Esophagus muscularis mucosa (tissue), 4 donors: Measurements from ENCODE around the gene BRD3OS. TPM values are rescaled to one million over a fixed set of nuclear protein-coding genes. Genes with fewer than 3 reads are reported as not detected.

Source experiments
- DNase-seq: peaks from one replicate; pipeline ENCODE4 v3.0.0-alpha.2; 2017; ENCODE audit errors: extremely low spot score
- H3K27ac ChIP-seq, 4 donors: fragments of 200-600 bp; sonication (generic); replicated peaks in 1 of 4; 1 replicate in 3 of 4; 2 replicates in 1 of 4; pipeline ENCODE4 v1.5.1; 2016 to 2019; ENCODE audit warnings: mild to moderate bottlenecking in 1 of 4
- H3K27me3 ChIP-seq, 4 donors: fragments of 200-600 bp; sonication (generic); one replicate each; pipeline versions ENCODE4 v1.5.1 to v1.6.0; 2016 to 2019
- H3K36me3 ChIP-seq, 4 donors: fragments of 200-600 bp; sonication (generic); one replicate each; pipeline ENCODE4 v1.5.1; 2016 to 2019
- H3K4me1 ChIP-seq, 4 donors: fragments of 200-600 bp; sonication (generic); one replicate each; pipeline ENCODE4 v1.5.1; 2016 to 2019
- H3K4me3 ChIP-seq, 4 donors: fragments of 200-600 bp; sonication (generic); 1 replicate in 2 of 4; 2 replicates in 2 of 4; pipeline ENCODE4 v1.5.1; 2016 to 2019; ENCODE audit warnings: mild to moderate bottlenecking in 4 of 4, moderate library complexity in 1 of 4
- H3K9me3 ChIP-seq, 4 donors: fragments of 200-600 bp; sonication (generic); 1 replicate in 3 of 4; 2 replicates in 1 of 4; pipeline ENCODE4 v1.5.1; 2016 to 2019
- EP300 ChIP-seq: sonication (generic); formaldehyde crosslinking; IDR thresholded peaks from one replicate; pipeline ENCODE4 v1.6.1; 2017; ENCODE audit warnings: antibody characterized with exemption
- POLR2A ChIP-seq: fragments of 450-650 bp; IDR thresholded peaks from one replicate; pipeline ENCODE4 v1.6.1; 2017; ENCODE audit warnings: antibody characterized with exemption, moderate library complexity, mild to moderate bottlenecking, low read depth
- POLR2AphosphoS5 ChIP-seq, 2 donors: sonication (generic); formaldehyde crosslinking; IDR thresholded peaks; one replicate each; pipeline ENCODE4 v1.6.1; 2017; ENCODE audit warnings: antibody characterized with exemption in 2 of 2
- WGBS: methylation state at CpG from one replicate; pipeline ENCODE4 v1.1.5; 2018; 5-methylcytosine and 5-hydroxymethylcytosine counted together
- intact Hi-C: fragments of 100-400 bp; cut with DNase I; formaldehyde crosslinking; loops from one replicate; pipeline ENCODE4 v1.15.1; 2023
- total RNA-seq, 4 donors: library from RNA; depleted of rRNA; stranded (reverse); fragments of >200 nt; gene quantifications; one replicate each; pipeline versions ENCODE4 v1.1.0 to v1.2.1, GENCODE V29; 2016
- TF ChIP-seq, protein P1 (sequence below), 3 experiments: fragments of 200-600 bp in 2 of 3; fragments of 450-650 bp in 1 of 3; sonication (generic) in 2 of 3; IDR thresholded peaks; one replicate each; pipeline ENCODE4 v1.5.1; 2017 to 2019; ENCODE audit warnings: antibody characterized with exemption in 3 of 3, mild to moderate bottlenecking in 2 of 3, moderate library complexity in 1 of 3

Gene BRD3OS
- total RNA-seq, 4 donors from 2014 or later = 13.4 to 33.4 (median 21.7) TPM

DNA sequence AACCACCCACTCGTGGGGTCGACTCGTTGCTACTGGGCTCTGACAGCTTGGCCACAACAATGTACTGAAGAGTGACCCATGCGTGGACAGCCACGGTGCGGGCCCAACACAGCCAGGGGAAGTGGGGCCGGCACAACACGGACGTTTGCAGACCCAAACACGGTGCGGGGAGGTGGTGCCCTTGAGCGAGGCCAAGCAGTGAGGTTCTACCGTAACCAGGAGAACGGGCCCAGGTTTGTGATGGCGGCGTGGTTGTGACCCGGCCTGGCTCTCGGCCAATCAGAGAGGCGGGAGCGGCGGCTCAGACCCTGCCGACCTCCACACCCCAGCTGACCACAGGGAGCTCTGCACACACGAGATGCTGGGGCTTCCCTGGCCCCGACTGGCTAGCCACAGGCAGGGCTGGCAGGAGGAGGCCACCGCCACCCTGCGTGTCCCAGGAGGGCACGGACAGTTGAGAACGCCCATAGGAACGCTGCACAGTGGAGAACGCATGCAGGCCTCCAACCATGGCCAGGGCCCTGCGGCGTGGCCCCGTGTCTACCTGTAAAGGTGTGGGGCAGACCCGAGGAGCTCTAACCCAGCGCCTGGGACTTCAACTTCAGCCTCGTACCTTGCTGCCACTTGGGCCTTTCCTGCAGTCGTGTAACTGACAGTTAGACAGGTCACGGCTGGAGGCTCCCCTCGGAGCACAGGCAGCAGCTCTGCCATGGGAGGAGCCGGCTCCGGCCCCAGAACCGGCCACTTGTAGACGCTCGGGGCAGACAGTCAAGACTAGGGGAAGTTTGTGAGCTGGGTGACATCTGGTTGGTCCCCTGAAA lies 28.9 kb downstream of the BRD3OS start:
- Histone ChIP-seq H3K9me3 (no peaks in the 10 kb centered on the region), H3K4me3 (no peak overlapping the region), H3K4me1 (peaks cover 40 to 57% (median 53%) of the 10 kb centered on the region in 4 donors), H3K27ac (no peak overlapping the region), H3K36me3 (peaks cover 34 to 50% (median 42%) of the 10 kb centered on the region in 4 donors), H3K27me3 (no peaks in the 10 kb centered on the region)
- 88% methylated on average over 15 of the region's 44 CpGs for WGBS
- no peak for DNase-seq
- intact Hi-C loops = no loop called here
- TF ChIP-seq EP300 = no peak
- TF ChIP-seq POLR2AphosphoS5 (IDR thresholded peaks at IDR 0.05) = no peak

DNA sequence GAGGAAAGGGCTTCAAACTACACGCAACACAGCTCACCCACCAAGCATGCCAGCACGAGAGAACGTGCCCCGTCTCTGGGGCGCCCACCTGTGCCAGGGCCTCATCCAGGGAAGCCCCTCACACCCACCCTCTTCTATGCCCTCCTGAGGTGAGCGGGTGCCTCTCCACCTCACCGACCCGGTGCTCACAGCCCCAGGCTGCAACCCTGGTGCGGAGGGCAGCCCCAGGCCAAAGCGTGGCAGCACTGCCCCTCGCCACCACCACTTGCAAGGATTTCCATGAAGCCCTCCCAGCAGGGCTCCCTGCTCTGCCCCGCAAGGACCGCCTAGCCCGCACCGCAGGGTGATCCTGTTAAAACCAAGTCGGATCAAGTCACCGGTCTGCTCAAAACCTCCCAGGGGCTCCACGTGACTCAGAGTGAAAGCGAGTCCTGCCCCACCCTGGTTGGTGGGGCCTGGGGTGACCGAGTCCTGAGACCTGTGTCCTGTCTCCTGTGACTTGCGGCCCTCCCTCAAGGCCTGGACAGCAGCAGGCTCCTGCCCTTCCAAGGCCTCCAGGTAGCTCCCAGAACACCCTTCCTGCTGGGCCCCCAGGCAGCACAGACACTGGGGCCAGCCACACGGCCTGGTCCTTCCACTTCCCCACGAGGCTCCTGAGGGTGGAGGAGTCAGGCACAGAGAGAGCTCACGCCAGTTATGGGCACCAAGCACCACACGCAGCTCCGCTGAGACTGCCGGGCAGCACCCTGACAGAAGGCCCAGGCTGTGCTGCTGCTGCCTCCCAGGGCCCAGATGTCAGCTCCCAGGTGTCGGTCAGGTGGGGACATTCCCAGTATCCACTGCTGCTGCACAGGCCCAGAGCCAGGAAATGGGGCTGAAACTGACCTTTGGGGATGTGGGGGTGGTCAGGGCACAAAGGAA lies 29.9 kb downstream of the BRD3OS start:
- Histone ChIP-seq H3K36me3 (peaks cover 27 to 40% (median 32%) of the 10 kb centered on the region in 4 donors), H3K9me3 (no peaks in the 10 kb centered on the region), H3K4me3 (peak overlapping the region in 3 of 4 donors; percentile 13 to 24 (median 15)), H3K27me3 (no peaks in the 10 kb centered on the region), H3K4me1 (peaks cover 42 to 67% (median 63%) of the 10 kb centered on the region in 4 donors), H3K27ac (peak overlapping the region in 3 of 4 donors; percentile 55 to 68 (median 60))
- TF ChIP-seq POLR2AphosphoS5 (IDR thresholded peaks at IDR 0.05) (no peak), POLR2A (no peak), EP300 (no peak)
- TF ChIP-seq, protein P1, sequence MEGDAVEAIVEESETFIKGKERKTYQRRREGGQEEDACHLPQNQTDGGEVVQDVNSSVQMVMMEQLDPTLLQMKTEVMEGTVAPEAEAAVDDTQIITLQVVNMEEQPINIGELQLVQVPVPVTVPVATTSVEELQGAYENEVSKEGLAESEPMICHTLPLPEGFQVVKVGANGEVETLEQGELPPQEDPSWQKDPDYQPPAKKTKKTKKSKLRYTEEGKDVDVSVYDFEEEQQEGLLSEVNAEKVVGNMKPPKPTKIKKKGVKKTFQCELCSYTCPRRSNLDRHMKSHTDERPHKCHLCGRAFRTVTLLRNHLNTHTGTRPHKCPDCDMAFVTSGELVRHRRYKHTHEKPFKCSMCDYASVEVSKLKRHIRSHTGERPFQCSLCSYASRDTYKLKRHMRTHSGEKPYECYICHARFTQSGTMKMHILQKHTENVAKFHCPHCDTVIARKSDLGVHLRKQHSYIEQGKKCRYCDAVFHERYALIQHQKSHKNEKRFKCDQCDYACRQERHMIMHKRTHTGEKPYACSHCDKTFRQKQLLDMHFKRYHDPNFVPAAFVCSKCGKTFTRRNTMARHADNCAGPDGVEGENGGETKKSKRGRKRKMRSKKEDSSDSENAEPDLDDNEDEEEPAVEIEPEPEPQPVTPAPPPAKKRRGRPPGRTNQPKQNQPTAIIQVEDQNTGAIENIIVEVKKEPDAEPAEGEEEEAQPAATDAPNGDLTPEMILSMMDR (IDR thresholded peaks at IDR 0.05) = no peak
- intact Hi-C loops = no loop called here
- WGBS = 75% methylated on average over 21 of the region's 28 CpGs
- DNase-seq = no peak

DNA sequence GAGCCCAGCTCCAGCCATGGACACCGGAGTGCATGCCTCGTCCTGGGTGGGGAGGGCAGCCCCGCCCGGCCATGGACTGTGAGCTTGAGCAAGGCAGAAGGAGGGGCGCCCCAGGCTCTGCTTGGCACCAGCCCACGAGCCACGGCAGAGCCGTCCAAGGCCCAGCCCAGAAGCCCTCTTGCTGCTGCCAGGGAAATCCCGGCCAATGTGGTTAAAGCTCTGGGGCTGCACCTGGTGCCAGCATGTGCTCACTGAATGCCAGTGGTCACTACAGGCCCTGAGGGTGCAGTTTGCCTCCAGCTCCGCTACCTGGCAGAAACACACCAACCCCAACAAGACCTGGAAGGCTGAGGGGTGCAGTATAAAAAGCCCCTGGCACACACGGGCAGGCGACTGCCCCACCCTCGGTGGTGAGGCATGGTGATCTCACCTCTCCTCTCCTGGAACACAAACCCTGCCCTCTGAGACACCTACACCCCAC lies 30.7 kb downstream of the BRD3OS start:
- Histone ChIP-seq H3K36me3 (peaks cover 19 to 31% (median 24%) of the 10 kb centered on the region in 4 donors), H3K27ac (peak overlapping the region; percentile 36 to 68 (median 58)), H3K4me1 (peaks cover 44 to 76% (median 71%) of the 10 kb centered on the region in 4 donors), H3K9me3 (no peaks in the 10 kb centered on the region), H3K27me3 (no peaks in the 10 kb centered on the region), H3K4me3 (peak overlapping the region in 3 of 4 donors; percentile 13 to 24 (median 15))
- intact Hi-C loops = no loop called here
- TF ChIP-seq POLR2A (no peak), POLR2AphosphoS5 (IDR thresholded peaks at IDR 0.05) (peak; percentile 53 to 59)
- TF ChIP-seq, protein P1 (IDR thresholded peaks at IDR 0.05) = no peak
- no peak for DNase-seq
- WGBS = 28% methylated on average over 8 of the region's 13 CpGs

DNA sequence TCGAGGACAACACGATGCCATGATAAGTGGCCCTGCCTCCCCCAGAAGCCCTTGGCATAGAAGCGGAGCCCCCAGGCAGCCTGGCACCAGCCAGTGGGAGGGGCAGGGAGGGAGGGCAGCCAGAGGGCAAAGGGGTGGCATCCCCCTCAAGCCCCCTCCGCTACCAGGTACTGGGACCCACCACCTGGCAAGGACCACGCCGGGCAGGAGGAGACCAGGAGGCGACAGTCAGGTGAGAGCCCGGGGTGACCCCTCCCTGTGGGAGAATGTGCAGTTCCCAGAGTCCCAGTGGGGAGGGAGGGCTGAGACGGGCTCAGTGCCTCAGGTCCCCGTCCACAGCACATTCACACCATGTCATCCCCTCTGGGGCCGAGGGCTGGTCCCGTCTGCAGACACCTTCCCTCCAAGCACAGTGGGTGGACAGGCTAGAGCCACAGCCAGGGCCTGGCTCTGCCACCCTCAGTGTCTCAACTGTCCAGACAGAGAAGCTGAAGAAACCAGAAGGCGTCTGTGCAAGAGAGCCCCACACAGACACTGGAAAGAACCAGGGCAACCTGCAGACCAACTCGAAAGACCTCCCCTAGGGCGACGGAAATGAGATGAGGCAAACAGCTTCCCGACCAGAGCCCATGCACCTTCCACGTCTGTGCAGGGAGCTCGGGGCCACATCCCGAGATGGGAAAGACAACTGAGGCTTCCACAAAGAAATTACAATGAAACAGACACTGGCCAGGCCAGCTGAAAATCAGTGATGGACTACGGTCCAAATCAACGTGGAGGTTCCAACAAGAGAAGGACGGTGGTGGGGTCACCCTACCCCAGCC lies 31.4 kb downstream of the BRD3OS start:
- H3K4me1 ChIP-seq = peaks cover 50 to 82% (median 78%) of the 10 kb centered on the region in 4 donors
- no peak for DNase-seq
- H3K36me3 ChIP-seq = peaks cover 14 to 25% (median 17%) of the 10 kb centered on the region in 4 donors
- no peaks in the 10 kb centered on the region for H3K27me3 ChIP-seq
- intact Hi-C loops = no loop called here
- H3K4me3 ChIP-seq = peak overlapping the region in 1 of 4 donors; percentile 15
- TF ChIP-seq POLR2A (no peak), POLR2AphosphoS5 (IDR thresholded peaks at IDR 0.05) (no peak), EP300 (no peak)
- TF ChIP-seq, protein P1 (IDR thresholded peaks at IDR 0.05) = no peak
- H3K9me3 ChIP-seq = no peaks in the 10 kb centered on the region
- peak overlapping the region; percentile 36 to 68 (median 50) for H3K27ac ChIP-seq
- WGBS = 75% methylated on average over 14 of the region's 23 CpGs
